ENCODE measurements around the gene VKORC1.

The VKORC1 gene

GRCh38 chr16:31128711-31129567 is 34.3 kb upstream of the VKORC1 start:
- peak overlapping the region; percentile 72 for H3K27ac ChIP-seq
- TF ChIP-seq CTCF (IDR thresholded peaks at IDR 0.05) = no peak
- TF ChIP-seq ZFX (IDR thresholded peaks at IDR 0.05; ENCODE audit: borderline replicate concordance) = no peak

- TF ChIP-seq ZFX (IDR thresholded peaks at IDR 0.05; ENCODE audit: borderline replicate concordance) (no peak), CTCF (IDR thresholded peaks at IDR 0.05) (no peak)
- H3K27ac ChIP-seq = no peak overlapping the region
Measured at GRCh38 chr16:31127182-31127581, 32.6 kb upstream of the VKORC1 start.

- H3K27ac ChIP-seq = no peak overlapping the region
- TF ChIP-seq CTCF (IDR thresholded peaks at IDR 0.05) = no peak
- no peak for TF ChIP-seq ZFX (IDR thresholded peaks at IDR 0.05; ENCODE audit: borderline replicate concordance)
Measured at GRCh38 chr16:31125844-31126243, 31.2 kb upstream of the VKORC1 start.

- no peak overlapping the region for H3K27ac ChIP-seq
- TF ChIP-seq ZFX (IDR thresholded peaks at IDR 0.05; ENCODE audit: borderline replicate concordance) = no peak
- no peak for TF ChIP-seq CTCF (IDR thresholded peaks at IDR 0.05)
Measured at GRCh38 chr16:31120129-31120528, 25.5 kb upstream of the VKORC1 start.

GRCh38 chr16:31118223-31119155 is 23.9 kb upstream of the VKORC1 start:
- no peak for TF ChIP-seq ZFX (IDR thresholded peaks at IDR 0.05; ENCODE audit: borderline replicate concordance)
- TF ChIP-seq CTCF (IDR thresholded peaks at IDR 0.05) = no peak
- peak overlapping the region; percentile 88 for H3K27ac ChIP-seq

GRCh38 chr16:31117384-31118222 is 23.0 kb upstream of the VKORC1 start, which contains the start of gene KAT8:
Gene KAT8 (plus strand): TSS chr16:31117664. CDS start chr16:31117682, 18 bp downstream.
- no peak for TF ChIP-seq CTCF (IDR thresholded peaks at IDR 0.05)
- no peak for TF ChIP-seq ZFX (IDR thresholded peaks at IDR 0.05; ENCODE audit: borderline replicate concordance)

More at GRCh38 chr16:31117384-31118222, 23.0 kb upstream of the VKORC1 start, which contains the start of gene KAT8:
- H3K27ac ChIP-seq = peak within 1 kb of the TSS; percentile 88

All from 22Rv1 (cell line).